NB4 (cell line): ENCODE data around the gene MED29.

Source experiments
- DNase-seq: peaks from one replicate; pipeline ENCODE4 v3.0.0; 2010; ENCODE audit warnings: low read depth
- H3K4me3 ChIP-seq: one replicate; pipeline ENCODE4 v1.5.1; 2011; ENCODE audit warnings: mild to moderate bottlenecking, low read depth, low read length, moderate library complexity
- CTCF ChIP-seq: IDR thresholded peaks from one replicate; pipeline ENCODE4 v1.5.1; 2012; ENCODE audit warnings: low read depth, low read length
- MAX ChIP-seq: IDR thresholded peaks from 2 replicates; pipeline ENCODE4 v1.6.1; 2011; ENCODE audit warnings: low read depth, low read length
- MYC ChIP-seq: IDR thresholded peaks from 2 replicates; pipeline ENCODE4 v1.6.1; 2011; ENCODE audit warnings: low read depth, low read length
- POLR2A ChIP-seq: IDR thresholded peaks from 2 replicates; pipeline ENCODE4 v1.6.1; 2011; ENCODE audit warnings: mild to moderate bottlenecking; ENCODE audit not compliant: insufficient read length; ENCODE audit errors: extremely low read depth

MED29 gene

GRCh38 chr19:39347332-39348164, 43.6 kb upstream of the MED29 start:
- no peak overlapping the region for H3K4me3 ChIP-seq
- no peak for DNase-seq
- no peak for TF ChIP-seq POLR2A
- no peak for TF ChIP-seq CTCF
- TF ChIP-seq MYC, result no peak
- TF ChIP-seq MAX, result no peak

- no peak for DNase-seq
- no peak overlapping the region for H3K4me3 ChIP-seq
- no peak for TF ChIP-seq POLR2A
Measured at GRCh38 chr19:39349326-39349725, 41.9 kb upstream of the MED29 start.

GRCh38 chr19:39350156-39350555, 41.0 kb upstream of the MED29 start:
- no peak overlapping the region for H3K4me3 ChIP-seq
- no peak for DNase-seq
- no peak for TF ChIP-seq MAX
- no peak for TF ChIP-seq MYC
- TF ChIP-seq POLR2A, result no peak
- no peak for TF ChIP-seq CTCF

GRCh38 chr19:39351537-39352064, 39.6 kb upstream of the MED29 start:
- DNase-seq, result no peak
- H3K4me3 ChIP-seq, result no peak overlapping the region
- TF ChIP-seq MAX, result no peak
- TF ChIP-seq CTCF, result no peak
- TF ChIP-seq MYC, result no peak
- TF ChIP-seq POLR2A, result no peak

GRCh38 chr19:39352381-39353255, 38.6 kb upstream of the MED29 start:
- no peak for TF ChIP-seq MYC
- TF ChIP-seq CTCF, result no peak
- TF ChIP-seq MAX, result no peak
- TF ChIP-seq POLR2A, result no peak
- no peak for DNase-seq
- H3K4me3 ChIP-seq, result no peak overlapping the region

GRCh38 chr19:39355253-39355652, 35.9 kb upstream of the MED29 start:
- TF ChIP-seq MYC (no peak), POLR2A (no peak), CTCF (no peak), MAX (no peak)
- DNase-seq, result no peak
- H3K4me3 ChIP-seq, result no peak overlapping the region
